Stimulated activated CD8-positive, alpha-beta memory T cell treated with anti-CD3 and anti-CD28 coated beads, Interleukin-7, amount 100 ng/mL, for 1 hour (primary cell): ENCODE measurements around the gene RNASET2.
"Not testable (repeated sequence)": the region's sequence is repeated elsewhere in the genome, so short reads cannot be mapped to it uniquely, and the experiment has no call there.

Experiments used
- DNase-seq, 2 donors: peaks; one replicate each; pipeline ENCODE4 v3.0.0-alpha.2; 2020; ENCODE audit warnings: low read depth in 2 of 2

RNASET2 gene

GRCh38 chr6:166903027-166903426 lies 53.3 kb downstream of the RNASET2 start:
- no peak for DNase-seq

GRCh38 chr6:166902211-166902755 lies 54.1 kb downstream of the RNASET2 start:
- no peak for DNase-seq

GRCh38 chr6:166901626-166902025 lies 54.7 kb downstream of the RNASET2 start:
- no peak for DNase-seq

GRCh38 chr6:166900956-166901607 lies 55.3 kb downstream of the RNASET2 start:
- no peak for DNase-seq

- DNase-seq = no peak
These were observed 56.1 kb downstream of the RNASET2 start for GRCh38 chr6:166900130-166900708.

GRCh38 chr6:166898910-166899309 lies 57.4 kb downstream of the RNASET2 start:
- DNase-seq = no peak

- DNase-seq = not testable (repeated sequence)
These were observed 61.7 kb downstream of the RNASET2 start for GRCh38 chr6:166894614-166895013.

- not testable (repeated sequence) for DNase-seq
These were observed 63.9 kb downstream of the RNASET2 start for GRCh38 chr6:166892472-166892871.

GRCh38 chr6:166886773-166887172 lies 69.6 kb downstream of the RNASET2 start:
- DNase-seq = not testable (repeated sequence)

GRCh38 chr6:166884958-166885357 lies 71.4 kb downstream of the RNASET2 start:
- DNase-seq = not testable (repeated sequence)

- no peak for DNase-seq
These were observed 76.8 kb downstream of the RNASET2 start for GRCh38 chr6:166879594-166879993.
